HEK293 (cell line): ENCODE measurements around the gene ZDHHC21.

Experiments
- CTCF ChIA-PET: fragments of 350-600 bp; formaldehyde crosslinking; extraction: SDS; loops from one replicate; lab custom pipeline; 2021; ENCODE audit warnings: antibody characterized with exemption; lab: Yijun Ruan, JAX
- POLR2A ChIA-PET: fragments of 300-600 bp; formaldehyde crosslinking; extraction: SDS; loops from one replicate; lab custom pipeline; 2020; ENCODE audit warnings: antibody characterized with exemption, inconsistent platforms; lab: Yijun Ruan, JAX
- H3K27ac ChIP-seq: fragments of 200-500 bp; sonication (Bioruptor generic); 2 replicates; pipeline ENCODE4 v1.5.1; 2014; ENCODE audit warnings: low read depth, low read length, control low read depth, inconsistent platforms; ENCODE audit errors: extremely low read depth
- H3K36me3 ChIP-seq, 2 experiments: fragments of 200-500 bp in 1 of 2; sonication (Bioruptor generic) in 1 of 2; 1 replicate in 1 of 2; 2 replicates in 1 of 2; pipeline ENCODE4 v1.5.1; 2014 to 2017; ENCODE audit warnings: inconsistent platforms in 2 of 2, low read length in 2 of 2; ENCODE audit not compliant: control insufficient read depth in 2 of 2, insufficient read depth in 1 of 2
- H3K4me1 ChIP-seq: fragments of 200-500 bp; sonication (Bioruptor generic); 2 replicates; pipeline ENCODE4 v1.5.1; 2014; ENCODE audit warnings: mild to moderate bottlenecking, low read length, inconsistent platforms; ENCODE audit not compliant: control insufficient read depth, insufficient read depth
- H3K4me3 ChIP-seq: 2 replicates; pipeline ENCODE4 v1.5.1; 2011; ENCODE audit warnings: low read depth, mild to moderate bottlenecking, control low read depth, low read length, moderate library complexity
- H3K9me3 ChIP-seq: fragments of 200-500 bp; sonication (Bioruptor generic); 2 replicates; pipeline ENCODE4 v1.5.1; 2014; ENCODE audit warnings: low read depth, low read length, inconsistent platforms; ENCODE audit not compliant: control insufficient read depth, insufficient read depth
- KLF1 ChIP-seq: fragments of 450-650 bp; formaldehyde crosslinking; IDR thresholded peaks from 2 replicates; pipeline ENCODE4 v1.5.1; 2016; ENCODE audit warnings: missing biosample characterization, missing genetic modification characterization
- ZNF2 ChIP-seq: fragments of 450-650 bp; formaldehyde crosslinking; IDR thresholded peaks from 2 replicates; pipeline ENCODE4 v1.5.1; 2016; ENCODE audit warnings: missing biosample characterization, missing genetic modification characterization
- ZNF324 ChIP-seq: fragments of 450-650 bp; formaldehyde crosslinking; IDR thresholded peaks from 2 replicates; pipeline ENCODE4 v1.5.1; 2016; ENCODE audit warnings: missing biosample characterization, missing genetic modification characterization
- ZNF654 ChIP-seq: fragments of 450-650 bp; formaldehyde crosslinking; IDR thresholded peaks from 2 replicates; pipeline ENCODE4 v1.5.1; 2016; ENCODE audit warnings: low read depth, missing biosample characterization, missing genetic modification characterization
- ZNF660 ChIP-seq: fragments of 450-650 bp; IDR thresholded peaks from 2 replicates; pipeline ENCODE4 v1.5.1; 2018; ENCODE audit warnings: missing biosample characterization, mild to moderate bottlenecking, missing genetic modification characterization
- ZSCAN23 ChIP-seq: fragments of 450-650 bp; formaldehyde crosslinking; IDR thresholded peaks from 2 replicates; pipeline ENCODE4 v1.5.1; 2016; ENCODE audit warnings: missing biosample characterization, missing genetic modification characterization
- TF ChIP-seq, protein P1 (sequence below): fragments of 450-650 bp; formaldehyde crosslinking; IDR thresholded peaks from 2 replicates; pipeline ENCODE4 v1.5.1; 2016; ENCODE audit warnings: missing biosample characterization, missing genetic modification characterization, borderline replicate concordance
- TF ChIP-seq, protein P2 (sequence below): fragments of 450-650 bp; formaldehyde crosslinking; IDR thresholded peaks from 2 replicates; pipeline ENCODE4 v1.5.1; 2016; ENCODE audit warnings: missing biosample characterization, missing genetic modification characterization, low read depth
- TF ChIP-seq, protein P3 (sequence below): fragments of 450-650 bp; formaldehyde crosslinking; IDR thresholded peaks from 2 replicates; pipeline ENCODE4 v1.5.1; 2016; ENCODE audit warnings: missing biosample characterization, missing genetic modification characterization
- TF ChIP-seq, protein P4 (sequence below): fragments of 450-650 bp; formaldehyde crosslinking; IDR thresholded peaks from 2 replicates; pipeline ENCODE4 v1.5.1; 2016; ENCODE audit warnings: missing biosample characterization, missing genetic modification characterization

Gene ZDHHC21

DNA sequence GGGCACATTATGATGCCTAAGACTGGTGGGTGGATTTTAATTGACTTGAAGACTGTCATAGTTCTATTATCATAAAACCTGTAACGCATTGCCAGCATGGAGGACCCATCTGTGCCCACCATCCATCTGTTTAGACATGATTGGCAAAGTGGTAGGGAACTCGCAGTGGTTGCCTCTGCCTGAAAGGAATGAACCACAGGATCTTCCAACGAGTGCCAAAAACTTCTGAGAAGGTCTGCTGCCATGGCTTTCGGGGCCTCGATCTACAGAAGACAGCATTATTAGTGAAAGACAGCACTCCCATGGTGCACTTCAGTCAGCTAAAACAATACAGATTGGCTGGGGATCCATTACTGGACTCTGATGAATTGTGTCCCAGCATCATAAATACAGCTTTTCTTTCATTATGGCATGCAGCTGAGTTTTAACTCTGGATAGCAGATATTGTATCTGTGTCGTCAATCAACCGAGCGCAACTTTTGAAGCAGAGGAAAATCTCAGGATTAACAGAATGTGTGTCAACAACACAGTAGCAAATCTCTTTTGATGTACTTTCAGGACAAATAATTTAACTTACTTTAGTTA lies 74.3 kb downstream of the ZDHHC21 start:
- Histone ChIP-seq H3K36me3 (peaks cover 0 to 4% of the 10 kb centered on the region in 2 experiments; a peak in 2 of 3 replicates), H3K9me3 (no peaks in the 10 kb centered on the region), H3K27ac (no peak overlapping the region), H3K4me3 (no peak overlapping the region), H3K4me1 (no peaks in the 10 kb centered on the region)
- POLR2A ChIA-PET: no interaction called here
- TF ChIP-seq, protein P1, sequence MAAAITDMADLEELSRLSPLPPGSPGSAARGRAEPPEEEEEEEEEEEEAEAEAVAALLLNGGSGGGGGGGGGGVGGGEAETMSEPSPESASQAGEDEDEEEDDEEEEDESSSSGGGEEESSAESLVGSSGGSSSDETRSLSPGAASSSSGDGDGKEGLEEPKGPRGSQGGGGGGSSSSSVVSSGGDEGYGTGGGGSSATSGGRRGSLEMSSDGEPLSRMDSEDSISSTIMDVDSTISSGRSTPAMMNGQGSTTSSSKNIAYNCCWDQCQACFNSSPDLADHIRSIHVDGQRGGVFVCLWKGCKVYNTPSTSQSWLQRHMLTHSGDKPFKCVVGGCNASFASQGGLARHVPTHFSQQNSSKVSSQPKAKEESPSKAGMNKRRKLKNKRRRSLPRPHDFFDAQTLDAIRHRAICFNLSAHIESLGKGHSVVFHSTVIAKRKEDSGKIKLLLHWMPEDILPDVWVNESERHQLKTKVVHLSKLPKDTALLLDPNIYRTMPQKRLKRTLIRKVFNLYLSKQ: no peak
- TF ChIP-seq ZSCAN23 (tag by site-specific recombination): no peak
- TF ChIP-seq KLF1 (tag by site-specific recombination): no peak
- CTCF ChIA-PET: interaction anchor here (0.8 to 3.0 kb wide), 5 partner anchors 34 to 152 kb away, joined by 3 to 33 read pairs (median 3); no protein-coding TSS in a partner anchor

DNA sequence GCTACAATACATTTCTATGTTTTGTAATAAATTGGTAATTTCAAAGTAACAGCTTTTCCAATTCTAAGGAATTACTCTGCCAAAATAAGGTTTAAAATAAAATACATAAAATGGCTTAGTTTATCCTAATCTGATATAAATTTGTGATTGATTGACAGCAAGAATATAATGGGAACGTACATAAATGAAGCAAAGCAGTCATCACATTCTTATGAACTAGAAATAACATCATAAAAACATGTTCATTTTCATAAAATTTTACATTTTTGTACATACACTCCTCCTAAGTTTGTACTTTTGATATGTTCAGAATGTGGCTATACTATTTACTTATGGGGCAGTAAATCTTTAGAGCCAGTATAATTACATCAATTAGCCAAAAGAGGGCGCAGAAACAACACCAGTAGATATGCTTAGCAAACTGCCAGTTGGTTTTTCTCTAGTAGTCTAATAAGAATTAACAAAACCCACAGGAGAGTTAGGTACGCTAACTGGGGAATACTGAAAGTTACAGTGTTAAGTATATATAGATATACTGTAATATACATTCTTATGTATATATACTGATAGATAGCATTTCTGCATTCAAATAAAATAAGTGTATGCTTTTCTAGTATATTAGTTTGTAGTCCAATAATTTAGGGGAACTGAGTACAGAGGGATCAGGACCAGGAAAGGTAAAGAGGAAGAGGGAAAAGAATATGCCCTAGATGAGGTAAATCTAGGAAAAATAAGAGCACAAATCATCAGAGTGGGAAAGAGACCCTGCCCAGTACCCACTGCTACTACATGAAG lies 76.8 kb downstream of the ZDHHC21 start:
- CTCF ChIA-PET: interaction anchor here (0.6 to 3.0 kb wide), 9 partner anchors 11 to 230 kb away, joined by 3 to 33 read pairs (median 5); no protein-coding TSS in a partner anchor
- TF ChIP-seq ZNF660 (tag by site-specific recombination) (0 out of 2 replicates have a peak, but pooled peaks have one; percentile 15), ZNF654 (tag by site-specific recombination) (peak; percentile 59), KLF1 (tag by site-specific recombination) (no peak)

DNA sequence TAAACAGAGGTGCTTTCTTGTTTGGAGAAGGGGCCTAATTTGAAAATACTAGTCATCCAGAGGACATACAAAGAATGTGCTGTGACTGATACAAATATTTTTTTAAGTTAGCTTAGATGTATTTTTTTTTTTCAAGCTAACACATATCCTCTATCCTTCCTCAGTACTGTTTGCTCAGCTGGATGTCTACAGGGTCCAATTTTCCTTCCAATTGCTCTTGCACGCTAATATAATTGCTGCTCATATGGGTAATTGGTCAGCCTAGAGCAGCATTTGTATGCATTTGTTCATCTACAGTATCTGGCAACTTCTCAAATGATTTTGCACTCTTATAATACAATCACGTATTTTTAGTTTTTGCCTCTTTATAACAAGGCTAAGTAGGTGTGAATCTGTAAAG lies 84.7 kb downstream of the ZDHHC21 start:
- Histone ChIP-seq H3K27ac (no peak overlapping the region), H3K4me3 (no peak overlapping the region), H3K9me3 (no peaks in the 10 kb centered on the region), H3K4me1 (no peaks in the 10 kb centered on the region), H3K36me3 (peaks cover 0 to 2% of the 10 kb centered on the region in 2 experiments; a peak in 1 of 3 replicates)
- TF ChIP-seq ZNF324 (no peak), ZNF2 (tag by site-specific recombination) (no peak)
- TF ChIP-seq, protein P2, sequence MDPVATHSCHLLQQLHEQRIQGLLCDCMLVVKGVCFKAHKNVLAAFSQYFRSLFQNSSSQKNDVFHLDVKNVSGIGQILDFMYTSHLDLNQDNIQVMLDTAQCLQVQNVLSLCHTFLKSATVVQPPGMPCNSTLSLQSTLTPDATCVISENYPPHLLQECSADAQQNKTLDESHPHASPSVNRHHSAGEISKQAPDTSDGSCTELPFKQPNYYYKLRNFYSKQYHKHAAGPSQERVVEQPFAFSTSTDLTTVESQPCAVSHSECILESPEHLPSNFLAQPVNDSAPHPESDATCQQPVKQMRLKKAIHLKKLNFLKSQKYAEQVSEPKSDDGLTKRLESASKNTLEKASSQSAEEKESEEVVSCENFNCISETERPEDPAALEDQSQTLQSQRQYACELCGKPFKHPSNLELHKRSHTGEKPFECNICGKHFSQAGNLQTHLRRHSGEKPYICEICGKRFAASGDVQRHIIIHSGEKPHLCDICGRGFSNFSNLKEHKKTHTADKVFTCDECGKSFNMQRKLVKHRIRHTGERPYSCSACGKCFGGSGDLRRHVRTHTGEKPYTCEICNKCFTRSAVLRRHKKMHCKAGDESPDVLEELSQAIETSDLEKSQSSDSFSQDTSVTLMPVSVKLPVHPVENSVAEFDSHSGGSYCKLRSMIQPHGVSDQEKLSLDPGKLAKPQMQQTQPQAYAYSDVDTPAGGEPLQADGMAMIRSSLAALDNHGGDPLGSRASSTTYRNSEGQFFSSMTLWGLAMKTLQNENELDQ: no peak
- TF ChIP-seq, protein P3, sequence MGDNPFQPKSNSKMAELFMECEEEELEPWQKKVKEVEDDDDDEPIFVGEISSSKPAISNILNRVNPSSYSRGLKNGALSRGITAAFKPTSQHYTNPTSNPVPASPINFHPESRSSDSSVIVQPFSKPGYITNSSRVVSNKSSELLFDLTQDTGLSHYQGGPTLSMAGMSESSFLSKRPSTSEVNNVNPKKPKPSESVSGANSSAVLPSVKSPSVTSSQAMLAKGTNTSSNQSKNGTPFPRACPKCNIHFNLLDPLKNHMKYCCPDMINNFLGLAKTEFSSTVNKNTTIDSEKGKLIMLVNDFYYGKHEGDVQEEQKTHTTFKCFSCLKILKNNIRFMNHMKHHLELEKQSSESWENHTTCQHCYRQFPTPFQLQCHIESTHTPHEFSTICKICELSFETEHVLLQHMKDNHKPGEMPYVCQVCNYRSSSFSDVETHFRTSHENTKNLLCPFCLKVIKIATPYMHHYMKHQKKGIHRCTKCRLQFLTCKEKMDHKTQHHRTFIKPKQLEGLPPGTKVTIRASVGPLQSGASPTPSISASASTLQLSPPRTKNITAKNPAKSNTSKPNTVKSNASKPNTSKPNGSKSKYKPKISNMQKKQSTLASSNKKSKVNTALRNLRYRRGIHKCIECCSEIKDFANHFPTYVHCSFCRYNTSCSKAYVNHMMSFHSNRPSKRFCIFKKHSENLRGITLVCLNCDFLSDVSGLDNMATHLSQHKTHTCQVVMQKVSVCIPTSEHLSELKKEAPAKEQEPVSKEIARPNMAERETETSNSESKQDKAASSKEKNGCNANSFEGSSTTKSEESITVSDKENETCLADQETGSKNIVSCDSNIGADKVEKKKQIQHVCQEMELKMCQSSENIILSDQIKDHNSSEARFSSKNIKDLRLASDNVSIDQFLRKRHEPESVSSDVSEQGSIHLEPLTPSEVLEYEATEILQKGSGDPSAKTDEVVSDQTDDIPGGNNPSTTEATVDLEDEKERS: no peak
- TF ChIP-seq, protein P4, sequence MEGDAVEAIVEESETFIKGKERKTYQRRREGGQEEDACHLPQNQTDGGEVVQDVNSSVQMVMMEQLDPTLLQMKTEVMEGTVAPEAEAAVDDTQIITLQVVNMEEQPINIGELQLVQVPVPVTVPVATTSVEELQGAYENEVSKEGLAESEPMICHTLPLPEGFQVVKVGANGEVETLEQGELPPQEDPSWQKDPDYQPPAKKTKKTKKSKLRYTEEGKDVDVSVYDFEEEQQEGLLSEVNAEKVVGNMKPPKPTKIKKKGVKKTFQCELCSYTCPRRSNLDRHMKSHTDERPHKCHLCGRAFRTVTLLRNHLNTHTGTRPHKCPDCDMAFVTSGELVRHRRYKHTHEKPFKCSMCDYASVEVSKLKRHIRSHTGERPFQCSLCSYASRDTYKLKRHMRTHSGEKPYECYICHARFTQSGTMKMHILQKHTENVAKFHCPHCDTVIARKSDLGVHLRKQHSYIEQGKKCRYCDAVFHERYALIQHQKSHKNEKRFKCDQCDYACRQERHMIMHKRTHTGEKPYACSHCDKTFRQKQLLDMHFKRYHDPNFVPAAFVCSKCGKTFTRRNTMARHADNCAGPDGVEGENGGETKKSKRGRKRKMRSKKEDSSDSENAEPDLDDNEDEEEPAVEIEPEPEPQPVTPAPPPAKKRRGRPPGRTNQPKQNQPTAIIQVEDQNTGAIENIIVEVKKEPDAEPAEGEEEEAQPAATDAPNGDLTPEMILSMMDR: no peak
- CTCF ChIA-PET: no interaction called here
- POLR2A ChIA-PET: no interaction called here

More for the DNA sequence above, 76.8 kb downstream of the ZDHHC21 start:
- no peak overlapping the region for H3K4me3 ChIP-seq
- POLR2A ChIA-PET: no interaction called here
- H3K9me3 ChIP-seq: no peaks in the 10 kb centered on the region
- peaks cover 0 to 4% of the 10 kb centered on the region in 2 experiments; a peak in 2 of 3 replicates for H3K36me3 ChIP-seq
- no peaks in the 10 kb centered on the region for H3K4me1 ChIP-seq
- H3K27ac ChIP-seq: no peak overlapping the region
